CD4-positive, alpha-beta T cell treated with Interleukin-2 at 100 ng/mL for 4 hours (primary cell): Measurements from ENCODE around the gene S100A11.

Experiments
- DNase-seq: peaks from one replicate; pipeline ENCODE4 v3.0.0-alpha.2; 2020; ENCODE audit warnings: low spot score

The S100A11 gene

DNA sequence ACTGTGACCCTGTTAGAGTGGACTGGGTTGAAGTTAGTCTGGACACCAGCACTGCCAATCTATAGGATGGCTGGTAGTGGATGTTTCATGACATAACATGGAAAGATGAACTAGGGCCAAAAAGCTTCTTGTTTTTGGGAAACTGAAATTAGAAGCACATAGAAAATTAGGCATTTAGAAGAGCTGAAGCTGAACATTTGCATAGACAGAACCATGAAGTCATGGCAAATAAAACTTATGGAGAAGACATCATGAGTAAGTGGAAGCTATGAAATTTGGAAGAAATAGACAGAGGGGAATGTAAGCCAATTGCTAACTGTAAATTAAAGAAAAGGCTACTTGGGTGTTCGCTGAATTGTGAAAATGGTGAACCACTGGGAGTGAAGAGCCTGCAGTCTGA lies 2.7 kb upstream of the S100A11 start:
- DNase-seq = no peak

DNA sequence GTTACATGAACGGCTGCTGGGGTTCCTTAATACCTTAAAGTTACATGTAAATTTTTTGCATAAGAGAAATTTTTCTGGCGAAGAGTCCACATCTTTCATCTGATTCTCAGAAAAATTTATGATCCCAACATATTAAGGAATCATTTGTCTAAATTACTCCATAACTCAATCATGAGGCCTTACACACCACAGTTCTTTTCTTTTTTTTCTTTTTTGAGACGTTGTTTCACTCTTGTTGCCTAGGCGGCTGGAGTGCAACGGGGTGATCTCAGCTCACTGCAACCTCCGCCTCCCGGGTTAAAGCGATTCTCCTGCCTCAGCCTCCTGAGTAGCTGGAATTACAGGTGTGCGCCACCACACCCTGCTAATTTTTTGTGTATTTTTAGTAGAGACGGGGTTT lies 2.1 kb upstream of the S100A11 start:
- no peak for DNase-seq

DNA sequence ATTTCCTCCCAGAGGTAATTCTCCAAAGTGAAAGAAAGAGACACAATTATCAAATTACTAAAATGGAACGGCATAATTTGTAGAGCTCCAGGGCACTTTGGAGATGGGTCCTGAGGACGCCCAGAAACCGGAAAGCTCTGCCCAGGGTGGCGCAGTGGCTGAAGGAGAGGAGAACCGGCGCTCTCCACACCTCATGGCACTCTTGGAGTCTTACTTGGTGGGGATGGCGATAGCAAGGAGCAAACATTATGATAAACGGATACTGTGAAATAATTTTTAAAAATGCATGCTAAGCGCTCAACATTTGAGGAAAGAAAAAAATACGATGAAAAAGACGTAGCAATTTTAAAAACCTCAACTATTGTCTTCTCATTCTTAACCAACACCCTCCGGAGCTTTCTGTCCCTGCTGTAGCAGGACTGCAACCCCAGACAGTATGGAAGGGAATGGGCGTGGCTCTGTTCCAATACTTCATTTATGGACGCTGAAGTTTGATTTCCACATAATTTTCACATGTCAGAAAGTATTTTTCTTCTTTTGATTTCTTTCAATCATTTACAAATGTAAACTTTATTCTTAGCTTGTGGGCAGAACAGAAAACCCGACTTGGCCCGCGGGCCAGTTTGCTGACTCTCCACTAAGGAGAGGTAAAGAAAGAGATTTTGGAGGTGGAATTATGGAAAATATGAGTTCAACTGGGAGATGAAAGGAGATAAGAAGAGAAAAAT lies 1.1 kb downstream of the S100A11 start:
- DNase-seq = peak; percentile 58

DNA sequence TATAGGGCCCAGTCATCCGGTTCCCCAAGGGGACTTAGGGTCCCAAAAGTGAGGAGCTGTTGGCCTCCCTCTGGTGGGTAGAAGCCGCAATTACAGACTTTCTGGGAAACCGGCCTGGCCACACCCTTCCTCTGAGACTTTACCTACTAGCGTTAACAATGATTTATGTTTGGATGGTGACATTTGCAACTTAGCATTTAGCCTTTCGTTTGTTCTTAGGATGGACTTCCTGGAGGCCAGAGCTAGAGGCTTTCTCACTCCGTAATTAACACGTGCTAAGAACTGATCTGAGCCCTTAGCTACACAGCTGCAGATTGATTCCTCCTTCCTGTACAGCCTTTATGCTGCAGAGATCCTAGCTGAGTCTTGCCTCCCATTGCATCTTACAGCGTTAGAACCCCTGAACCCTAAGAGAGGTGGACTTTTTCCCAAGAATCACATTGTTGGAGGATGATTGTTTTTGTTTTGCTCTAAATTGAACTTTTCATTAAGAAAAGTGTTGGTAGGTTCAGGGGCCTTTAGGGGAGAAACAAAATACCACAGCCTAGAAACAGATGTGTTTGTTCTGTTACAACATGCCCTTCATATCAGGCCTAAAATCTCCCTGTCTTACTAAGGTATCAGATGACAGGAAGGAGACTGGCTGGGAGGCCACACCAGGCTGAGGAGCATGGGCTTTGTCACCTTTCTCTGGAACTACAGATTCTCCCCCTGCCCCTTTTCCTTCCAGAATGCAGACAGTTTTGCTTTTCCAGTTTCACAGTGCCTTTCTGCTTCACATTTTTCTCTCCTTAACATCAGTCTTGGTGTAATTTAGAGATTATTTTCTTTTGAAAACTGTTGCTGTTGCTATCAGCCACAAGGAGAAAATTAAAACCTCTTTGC lies 1.9 kb downstream of the S100A11 start:
- DNase-seq = peak; percentile 87

DNA sequence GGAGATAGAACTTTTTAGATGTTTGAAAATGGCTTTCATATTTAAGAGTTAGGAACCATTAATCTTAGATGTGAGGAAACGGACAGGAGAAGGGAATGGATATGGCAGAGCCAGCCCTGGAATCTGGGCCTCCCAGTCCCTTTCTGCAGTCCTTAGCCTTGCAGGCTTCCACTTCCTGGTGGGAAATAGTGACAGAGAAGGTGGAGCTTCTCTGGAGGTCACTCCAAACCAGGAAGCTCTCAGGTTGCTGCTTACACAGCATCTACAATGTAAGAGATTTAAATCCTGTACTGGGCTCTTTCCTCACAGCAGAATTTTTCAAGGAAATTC lies 2.5 kb downstream of the S100A11 start:
- DNase-seq = no peak

DNA sequence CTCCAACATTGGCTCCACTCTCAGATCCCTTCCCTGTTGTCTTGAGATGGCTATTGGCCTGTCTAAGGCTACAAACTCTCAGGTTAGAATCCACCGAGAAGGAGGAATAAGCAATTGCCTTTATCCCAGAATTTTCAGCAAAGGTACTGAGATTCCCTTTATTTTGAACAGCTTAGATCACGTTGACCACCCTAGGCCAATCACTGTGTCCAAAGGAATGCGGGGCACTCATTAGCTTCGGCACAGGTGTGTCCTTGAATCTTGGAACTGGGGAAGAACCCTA lies 6.9 kb downstream of the S100A11 start:
- DNase-seq = no peak

DNA sequence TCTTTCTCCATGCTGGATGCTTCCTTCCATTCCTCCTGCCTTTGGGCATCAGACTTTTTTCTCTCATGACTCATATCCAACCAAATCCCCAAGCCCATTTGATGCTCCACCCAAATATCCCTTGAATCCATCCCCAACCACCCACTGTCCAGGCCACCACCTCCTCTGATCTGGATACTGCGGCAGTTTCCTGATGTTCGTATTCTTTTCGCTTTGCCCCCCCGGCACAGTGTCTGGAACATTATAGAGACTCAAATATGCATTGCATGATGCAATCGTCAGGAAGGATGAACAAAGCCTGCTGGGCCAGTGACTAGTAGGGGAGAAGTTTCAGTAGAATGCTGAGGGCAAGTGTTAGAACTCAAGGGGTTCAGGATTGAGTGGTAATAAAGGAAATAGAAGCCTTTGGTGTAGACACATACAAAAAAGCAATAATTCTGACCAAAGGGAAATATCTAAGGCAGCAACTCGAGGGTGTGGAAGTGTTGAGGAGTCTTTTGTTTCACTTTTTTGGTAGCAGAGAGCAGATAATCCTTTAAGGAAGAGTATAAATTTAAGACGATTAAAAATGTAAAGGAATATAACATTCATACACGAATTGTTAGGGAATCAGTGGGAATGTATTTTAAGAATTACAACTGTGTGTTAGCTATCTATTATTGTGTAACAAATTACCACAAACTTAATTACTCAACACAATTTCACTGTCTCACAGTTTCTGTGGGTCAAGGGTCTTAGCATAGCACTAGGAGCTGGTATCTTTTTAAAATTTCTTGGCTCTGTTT lies 7.5 kb downstream of the S100A11 start:
- no peak for DNase-seq

DNA sequence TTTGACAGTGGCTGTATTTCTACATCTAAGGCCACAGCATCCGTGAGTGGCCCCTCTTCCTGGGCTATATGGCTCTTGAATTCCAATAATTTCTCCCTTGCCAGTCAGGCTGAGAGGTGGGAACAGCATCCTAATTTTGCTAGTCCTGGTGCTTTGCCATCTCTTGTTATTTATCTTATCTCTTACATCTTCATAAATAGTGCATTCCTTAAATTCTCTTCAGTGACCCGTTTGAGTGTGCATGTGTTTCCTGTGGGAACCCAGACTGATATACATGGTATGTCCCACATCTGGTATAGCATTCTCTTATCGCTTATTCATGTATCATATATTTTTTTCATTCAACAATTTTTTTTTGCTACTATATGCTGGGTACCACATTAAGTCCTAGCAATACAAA lies 9.9 kb downstream of the S100A11 start:
- no peak for DNase-seq

DNA sequence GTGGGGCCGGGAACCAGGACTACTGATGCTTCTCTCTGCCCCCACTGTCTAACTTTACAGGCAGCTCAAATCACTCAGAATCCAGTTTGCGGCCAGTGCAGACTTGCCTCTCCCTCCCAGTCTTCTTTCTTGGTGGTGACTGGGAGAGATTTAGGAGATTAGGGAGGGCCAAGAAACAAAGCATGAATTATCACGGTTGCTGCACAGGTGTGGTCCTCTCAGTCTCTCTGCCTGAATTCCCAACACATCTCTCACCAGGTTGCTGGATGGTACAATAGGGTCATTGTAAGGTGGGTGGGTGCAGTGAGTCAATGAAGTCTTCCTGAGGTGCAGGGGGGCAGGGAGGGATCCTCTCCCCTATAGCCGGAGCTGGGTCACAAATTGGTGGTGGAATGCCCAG lies 12.6 kb downstream of the S100A11 start:
- no peak for DNase-seq

DNA sequence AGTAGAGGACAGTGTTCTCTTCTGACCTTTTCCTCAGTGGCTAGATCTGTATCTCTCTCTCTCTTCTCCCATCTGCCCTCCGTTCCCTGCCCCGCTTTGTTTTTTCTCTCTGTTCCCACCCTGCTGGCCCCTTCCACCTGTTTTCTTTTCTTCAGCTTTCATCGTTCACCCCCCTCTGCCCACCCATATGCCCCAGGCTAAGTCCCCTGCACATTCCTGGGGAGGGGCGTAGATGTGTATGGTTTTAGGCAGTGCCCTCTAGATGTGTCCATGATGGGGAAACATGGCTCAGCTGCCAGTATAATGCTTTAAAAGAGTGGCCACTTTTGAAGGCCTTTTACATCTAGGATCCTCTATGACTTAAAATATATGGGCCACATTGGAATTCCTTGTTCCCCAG lies 13.6 kb downstream of the S100A11 start:
- no peak for DNase-seq

DNA sequence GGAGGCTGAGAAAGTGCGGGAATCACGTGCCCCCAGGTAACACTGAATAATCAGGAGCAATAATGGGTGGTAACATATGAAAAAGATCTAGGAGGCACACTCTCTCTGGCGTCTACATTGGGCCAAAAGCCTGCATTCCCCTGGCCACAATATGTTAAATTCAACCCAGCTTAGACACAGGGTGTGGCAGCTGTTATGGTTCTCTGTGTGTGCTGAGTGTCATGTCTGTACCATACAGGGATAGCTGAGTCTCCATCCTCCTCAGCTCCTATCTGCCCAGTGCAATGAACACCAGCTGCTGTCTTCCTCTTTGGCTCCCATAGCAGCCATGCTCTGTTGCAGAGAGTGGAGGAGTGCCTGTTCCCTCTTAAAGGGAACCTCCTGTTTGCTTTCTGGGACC lies 14.3 kb downstream of the S100A11 start:
- no peak for DNase-seq

DNA sequence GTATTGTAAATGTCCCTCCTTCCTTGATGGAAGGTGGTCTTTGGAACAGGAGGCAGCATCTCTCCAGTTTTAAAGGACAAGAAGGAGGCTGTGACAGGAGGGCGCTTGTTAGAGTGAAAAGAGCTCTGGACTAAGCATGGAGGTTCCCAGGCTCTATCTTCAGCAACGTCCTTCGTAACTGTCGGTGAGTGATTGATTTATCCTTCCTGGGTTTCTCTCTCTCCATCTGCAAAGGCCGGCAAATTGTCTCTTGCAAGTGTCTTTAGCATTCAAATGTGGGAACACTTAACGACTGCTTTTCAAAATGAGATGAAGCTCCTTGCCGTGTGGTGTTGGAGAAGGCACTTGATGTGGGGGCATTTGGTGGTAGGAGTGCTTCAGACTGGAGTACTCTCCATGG lies 15.2 kb downstream of the S100A11 start:
- DNase-seq = no peak

DNA sequence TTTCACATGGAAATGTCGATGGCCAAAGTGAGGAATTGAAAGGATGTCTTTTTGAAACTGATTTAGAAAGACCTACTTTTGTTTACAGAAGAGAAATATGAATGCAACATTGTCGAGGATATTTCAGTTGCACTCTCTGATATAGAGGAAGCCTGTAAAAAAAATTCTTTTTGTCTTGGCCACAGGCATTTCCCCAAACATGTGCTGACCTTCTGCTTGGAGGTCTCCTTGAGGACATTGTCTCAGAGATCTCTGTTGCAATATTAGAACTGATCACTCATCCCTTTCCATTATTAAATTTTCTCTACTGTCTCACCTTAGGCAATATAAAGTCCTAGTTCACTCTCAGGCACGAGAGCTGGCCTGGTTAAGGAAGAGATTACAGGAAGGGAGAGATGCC lies 16.0 kb downstream of the S100A11 start:
- DNase-seq = no peak

DNA sequence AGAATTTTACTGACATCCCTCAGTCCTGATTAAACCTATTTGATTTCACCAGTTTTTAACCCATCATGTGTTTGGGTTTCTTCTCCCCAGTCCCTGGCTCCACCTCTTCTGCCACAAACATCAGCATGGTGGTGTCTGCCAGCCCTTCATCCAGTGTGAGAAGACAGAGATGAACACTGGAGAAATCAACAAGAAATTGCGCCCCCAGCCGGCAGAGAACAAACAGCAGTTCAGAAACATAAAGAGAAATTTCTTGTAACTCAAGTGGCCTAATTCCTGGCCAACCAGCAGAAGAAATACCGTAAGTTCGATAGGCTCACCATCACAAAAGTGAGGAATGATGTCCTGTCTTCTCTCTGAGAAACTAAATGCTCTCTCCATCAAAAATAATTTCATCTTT lies 18.3 kb downstream of the S100A11 start:
- DNase-seq = no peak

DNA sequence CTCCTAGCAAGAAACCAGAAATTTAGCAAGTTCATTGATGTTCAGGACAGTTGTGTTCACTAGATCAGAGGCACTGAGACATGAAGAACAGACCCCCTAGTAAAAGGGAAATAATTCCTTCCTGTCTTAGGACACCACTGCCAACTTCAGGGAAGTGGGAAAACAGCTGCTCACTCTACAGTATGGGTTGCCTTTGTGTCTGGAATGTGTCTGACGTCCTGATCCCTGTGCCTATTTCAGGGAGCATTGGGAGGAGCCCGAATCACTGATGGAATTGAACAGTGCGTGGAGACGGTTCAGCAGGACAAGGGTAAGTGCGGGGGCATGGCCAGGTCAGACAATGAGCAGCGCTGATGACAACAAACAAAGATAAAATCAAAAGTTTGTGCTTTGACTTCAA lies 21.0 kb downstream of the S100A11 start:
- no peak for DNase-seq

DNA sequence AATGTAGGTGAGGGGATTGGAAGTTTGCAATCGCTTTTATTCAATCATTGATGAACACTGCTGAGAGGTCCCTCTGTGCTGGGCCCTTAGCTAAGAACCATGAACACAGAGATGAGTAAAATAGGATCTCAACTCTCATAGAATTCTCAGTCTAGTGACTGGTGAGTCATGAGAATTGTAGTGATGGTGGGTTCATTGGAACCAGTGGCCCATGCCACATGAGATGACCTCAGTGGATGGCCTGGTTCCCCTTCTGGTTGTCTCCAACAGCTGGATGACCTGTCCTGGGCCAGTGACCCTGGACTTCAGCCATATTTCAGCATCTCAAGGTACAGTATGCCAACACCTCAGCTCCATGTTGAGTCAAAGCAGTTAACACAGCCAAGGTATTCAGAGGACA lies 21.9 kb downstream of the S100A11 start:
- no peak for DNase-seq

DNA sequence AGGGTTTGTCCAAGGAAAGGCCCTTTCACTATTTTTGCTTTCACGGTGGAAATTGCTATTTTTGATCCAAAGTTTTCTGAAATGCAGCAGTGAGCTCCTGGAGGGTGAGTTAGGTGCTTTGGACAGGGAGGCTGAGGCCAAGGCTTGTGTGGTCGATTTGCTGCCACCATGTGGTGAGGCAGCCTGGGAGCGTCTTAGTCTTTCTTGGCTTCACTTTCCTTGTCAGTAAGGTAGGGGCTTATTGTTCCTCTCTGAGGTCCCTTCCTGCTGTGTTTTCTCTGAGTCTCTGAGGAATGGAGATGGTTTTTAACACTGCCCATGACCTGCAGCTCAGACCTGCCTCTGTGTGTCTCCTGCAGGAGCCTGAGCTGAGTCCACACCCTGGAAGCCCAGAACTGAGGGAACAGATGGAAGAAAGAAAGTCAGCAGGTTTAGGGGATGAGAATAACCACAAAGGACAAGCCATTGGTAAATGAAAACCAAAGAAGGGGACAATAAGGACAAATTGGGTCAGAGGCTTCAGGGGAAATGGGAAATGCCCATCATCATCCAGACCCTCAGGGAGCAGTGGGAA lies 23.1 kb downstream of the S100A11 start:
- DNase-seq = peak; percentile 39

DNA sequence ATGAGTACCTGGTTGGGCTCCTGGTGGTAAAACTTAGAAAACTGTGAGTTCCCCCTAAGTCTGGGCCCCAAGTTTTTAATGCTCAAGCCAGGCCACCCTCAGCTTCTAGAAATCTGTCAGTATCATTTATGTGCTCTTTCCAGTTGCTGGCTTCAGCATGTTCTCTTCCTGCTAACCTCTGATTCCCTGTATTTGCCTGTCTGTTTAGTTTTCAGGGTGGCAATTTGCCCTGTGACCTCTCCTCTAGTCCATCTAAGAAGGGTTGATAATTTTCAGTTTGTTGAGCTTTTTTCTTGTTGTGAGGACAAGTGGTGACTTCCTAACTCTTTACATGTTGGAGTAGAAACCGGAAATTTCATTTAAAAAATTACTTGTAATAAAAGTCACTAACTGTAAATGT lies 27.1 kb downstream of the S100A11 start:
- DNase-seq = no peak

DNA sequence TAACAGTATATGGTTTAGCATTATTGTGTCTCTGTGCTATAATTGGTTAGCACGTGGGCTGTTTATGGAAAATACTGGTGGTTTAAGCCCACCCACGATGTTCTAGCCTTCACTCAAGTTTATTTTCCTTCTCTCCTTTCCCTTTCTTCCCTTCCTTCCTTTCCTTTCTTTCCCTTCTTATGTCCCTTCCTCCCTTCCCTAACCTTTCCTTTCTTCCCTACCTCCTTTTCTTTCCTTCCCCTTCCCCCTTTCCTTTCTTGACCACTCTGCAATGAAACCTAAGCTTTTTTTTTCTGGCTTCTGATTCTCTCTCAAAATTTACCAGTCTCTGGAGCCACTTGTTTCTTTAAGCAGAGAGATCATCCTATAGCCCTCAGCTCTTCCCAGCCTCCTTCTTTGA lies 29.8 kb downstream of the S100A11 start:
- no peak for DNase-seq

DNA sequence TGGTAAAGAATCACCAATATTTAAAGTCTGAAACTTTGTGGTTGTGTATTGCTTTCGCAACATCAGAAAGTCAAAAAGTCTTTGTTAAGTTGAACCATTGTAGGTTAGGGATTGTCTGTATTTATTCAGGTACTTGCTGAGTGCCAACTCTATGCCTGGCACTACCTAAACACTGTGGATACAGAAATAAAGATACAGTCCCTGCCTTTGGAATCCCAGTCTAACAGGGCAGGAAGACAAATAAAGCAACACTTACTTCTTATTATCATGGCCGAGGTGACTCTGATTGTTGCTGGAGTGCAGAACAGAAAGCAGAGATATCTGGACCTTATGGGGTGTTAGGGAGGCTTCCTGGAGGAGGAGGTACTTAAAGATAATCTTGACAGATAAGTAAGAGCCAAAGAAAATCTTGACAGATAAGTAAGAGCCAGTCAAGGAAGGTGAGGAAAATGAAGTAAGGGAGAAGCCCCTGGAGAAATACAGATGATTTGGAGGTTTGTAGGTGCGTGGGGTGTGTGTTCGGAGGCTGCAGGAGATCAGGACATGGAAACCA lies 31.4 kb downstream of the S100A11 start:
- DNase-seq = no peak

DNA sequence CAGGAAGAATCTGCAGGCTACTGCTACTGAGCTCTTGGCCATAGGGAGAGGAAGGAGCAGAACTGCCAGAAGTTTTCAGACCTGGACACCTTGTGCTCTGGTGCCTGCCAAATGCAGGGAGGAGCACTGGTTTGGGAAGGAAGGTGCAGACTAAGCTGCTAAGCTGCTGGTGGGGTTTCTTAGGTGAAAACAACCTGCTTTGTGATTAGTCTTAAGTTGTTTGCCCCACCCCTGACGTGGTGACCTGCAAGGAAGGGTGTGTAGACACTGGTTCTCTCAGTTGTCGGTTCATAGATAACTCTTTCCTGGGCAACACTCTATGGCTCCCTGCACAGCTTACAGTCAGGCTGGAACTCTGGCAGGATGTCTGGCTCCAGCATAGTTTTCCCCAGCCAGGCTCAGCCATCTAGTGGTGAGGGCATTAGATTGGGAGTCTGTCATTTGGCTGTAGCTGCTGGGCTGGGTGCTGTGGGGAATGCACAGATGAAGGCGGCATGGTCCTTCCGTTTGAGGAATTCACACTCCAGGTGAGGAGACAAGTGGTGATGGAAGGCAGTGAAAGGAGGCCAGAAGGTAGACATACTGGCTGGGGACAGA lies 32.9 kb downstream of the S100A11 start:
- DNase-seq = no peak

DNA sequence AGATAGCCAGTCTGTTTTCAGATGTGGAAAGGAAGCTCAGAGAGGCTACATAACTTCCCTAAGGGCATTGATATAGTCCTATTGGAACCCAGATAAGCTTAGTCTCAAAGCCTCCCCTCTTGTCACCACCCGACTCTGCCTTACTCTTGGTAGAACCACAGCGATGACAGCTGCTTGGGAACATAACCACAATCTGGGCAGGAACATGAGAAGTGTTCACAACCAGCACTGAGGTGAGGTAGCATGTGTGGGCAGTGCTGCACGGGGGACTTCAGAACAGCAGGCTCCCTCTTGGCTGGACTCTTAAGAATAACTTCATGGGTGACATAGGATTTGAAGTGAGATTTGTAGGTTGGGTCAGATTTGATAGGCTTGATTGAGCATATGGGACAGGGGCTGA lies 33.8 kb downstream of the S100A11 start:
- no peak for DNase-seq
